HL-60 (cell line): ENCODE results near the gene BMP6.

Experiments used
- DNase-seq, 2 experiments: peaks; one replicate each; pipeline ENCODE4 v3.0.0-alpha.2; 2010 to 2020; ENCODE audit warnings: low read depth in 1 of 2, low spot score in 1 of 2
- H3K27ac ChIP-seq: fragments of 250-450 bp; sonication (Bioruptor Pico); replicated peaks from 2 replicates; pipeline ENCODE4 v1.5.1; 2020; ENCODE audit warnings: mild to moderate bottlenecking, moderate library complexity
- H3K27me3 ChIP-seq: fragments of 250-450 bp; sonication (Bioruptor Pico); 2 replicates; pipeline ENCODE4 v1.5.1; 2021; ENCODE audit warnings: mild to moderate bottlenecking, moderate library complexity; ENCODE audit not compliant: insufficient read depth, poor library complexity, severe bottlenecking
- H3K4me3 ChIP-seq: replicated peaks from 2 replicates; pipeline ENCODE4 v1.5.1; 2011; ENCODE audit warnings: mild to moderate bottlenecking, control low read depth, low read length; ENCODE audit not compliant: insufficient read depth
- CTCF ChIP-seq: IDR thresholded peaks from one replicate; pipeline ENCODE4 v1.5.1; 2011; ENCODE audit warnings: low read length, control low read depth, inconsistent platforms; ENCODE audit not compliant: insufficient read depth
- GABPA ChIP-seq: IDR thresholded peaks from 2 replicates; pipeline ENCODE4 v1.6.1; 2012; ENCODE audit warnings: low read depth
- POLR2AphosphoS5 ChIP-seq: IDR thresholded peaks from 2 replicates; pipeline ENCODE4 v1.6.1; 2012; ENCODE audit warnings: low read depth
- SPI1 ChIP-seq: IDR thresholded peaks from 2 replicates; pipeline ENCODE4 v1.6.1; 2012; ENCODE audit warnings: low read depth, mild to moderate bottlenecking, borderline replicate concordance
- TF ChIP-seq, protein P1 (sequence below): IDR thresholded peaks from 2 replicates; pipeline ENCODE4 v1.6.1; 2012; ENCODE audit warnings: low read depth; ENCODE audit not compliant: insufficient replicate concordance

The BMP6 gene

DNA sequence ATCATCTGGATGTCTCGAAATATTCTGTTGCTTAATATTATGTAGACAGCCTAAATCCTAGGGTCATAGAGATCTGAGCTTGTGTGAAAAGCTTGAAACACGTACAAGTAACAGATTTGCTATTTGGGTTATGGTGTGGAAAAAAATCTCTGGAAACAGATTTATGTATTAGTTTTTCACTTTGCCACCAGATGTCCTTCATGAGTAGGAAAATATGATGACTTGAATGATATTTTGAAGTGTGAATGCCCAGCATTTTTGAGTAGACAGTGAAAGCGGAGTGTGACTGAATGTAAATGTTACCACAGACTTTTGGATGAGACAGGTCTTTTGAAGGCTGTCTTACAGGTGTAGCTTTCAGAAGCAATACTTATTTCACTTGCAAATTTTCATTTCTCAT lies 4.2 kb upstream of the BMP6 start:
- DNase-seq, result no peak
- H3K27me3 ChIP-seq, result peaks cover 30% of the 10 kb centered on the region
- H3K27ac ChIP-seq, result no peak overlapping the region
- no peak overlapping the region for H3K4me3 ChIP-seq
- TF ChIP-seq, protein P1, sequence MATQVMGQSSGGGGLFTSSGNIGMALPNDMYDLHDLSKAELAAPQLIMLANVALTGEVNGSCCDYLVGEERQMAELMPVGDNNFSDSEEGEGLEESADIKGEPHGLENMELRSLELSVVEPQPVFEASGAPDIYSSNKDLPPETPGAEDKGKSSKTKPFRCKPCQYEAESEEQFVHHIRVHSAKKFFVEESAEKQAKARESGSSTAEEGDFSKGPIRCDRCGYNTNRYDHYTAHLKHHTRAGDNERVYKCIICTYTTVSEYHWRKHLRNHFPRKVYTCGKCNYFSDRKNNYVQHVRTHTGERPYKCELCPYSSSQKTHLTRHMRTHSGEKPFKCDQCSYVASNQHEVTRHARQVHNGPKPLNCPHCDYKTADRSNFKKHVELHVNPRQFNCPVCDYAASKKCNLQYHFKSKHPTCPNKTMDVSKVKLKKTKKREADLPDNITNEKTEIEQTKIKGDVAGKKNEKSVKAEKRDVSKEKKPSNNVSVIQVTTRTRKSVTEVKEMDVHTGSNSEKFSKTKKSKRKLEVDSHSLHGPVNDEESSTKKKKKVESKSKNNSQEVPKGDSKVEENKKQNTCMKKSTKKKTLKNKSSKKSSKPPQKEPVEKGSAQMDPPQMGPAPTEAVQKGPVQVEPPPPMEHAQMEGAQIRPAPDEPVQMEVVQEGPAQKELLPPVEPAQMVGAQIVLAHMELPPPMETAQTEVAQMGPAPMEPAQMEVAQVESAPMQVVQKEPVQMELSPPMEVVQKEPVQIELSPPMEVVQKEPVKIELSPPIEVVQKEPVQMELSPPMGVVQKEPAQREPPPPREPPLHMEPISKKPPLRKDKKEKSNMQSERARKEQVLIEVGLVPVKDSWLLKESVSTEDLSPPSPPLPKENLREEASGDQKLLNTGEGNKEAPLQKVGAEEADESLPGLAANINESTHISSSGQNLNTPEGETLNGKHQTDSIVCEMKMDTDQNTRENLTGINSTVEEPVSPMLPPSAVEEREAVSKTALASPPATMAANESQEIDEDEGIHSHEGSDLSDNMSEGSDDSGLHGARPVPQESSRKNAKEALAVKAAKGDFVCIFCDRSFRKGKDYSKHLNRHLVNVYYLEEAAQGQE, result no peak
- no peak for TF ChIP-seq POLR2AphosphoS5
- TF ChIP-seq CTCF, result no peak
- TF ChIP-seq GABPA, result no peak
- TF ChIP-seq SPI1, result no peak

DNA sequence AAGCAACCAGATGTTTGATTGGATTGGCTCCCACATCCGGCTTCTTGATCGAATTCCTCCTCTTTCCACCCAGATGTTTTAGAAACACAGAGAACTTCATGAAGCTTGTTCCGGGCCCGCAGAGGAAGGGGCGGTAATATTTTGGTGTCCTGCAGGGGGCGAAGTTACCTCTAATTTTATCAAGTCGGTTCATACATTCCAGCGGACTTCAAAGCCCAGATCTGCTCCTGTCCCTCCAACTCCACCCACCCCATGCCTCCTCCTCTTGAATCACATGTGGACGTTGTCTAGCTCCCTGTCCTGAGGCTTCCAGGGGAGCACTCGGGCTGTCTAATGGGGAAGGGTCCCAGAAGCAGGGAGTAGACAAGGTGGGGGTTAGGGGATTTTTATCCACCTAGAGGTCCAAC lies 2.9 kb upstream of the BMP6 start:
- H3K4me3 ChIP-seq, result no peak overlapping the region

DNA sequence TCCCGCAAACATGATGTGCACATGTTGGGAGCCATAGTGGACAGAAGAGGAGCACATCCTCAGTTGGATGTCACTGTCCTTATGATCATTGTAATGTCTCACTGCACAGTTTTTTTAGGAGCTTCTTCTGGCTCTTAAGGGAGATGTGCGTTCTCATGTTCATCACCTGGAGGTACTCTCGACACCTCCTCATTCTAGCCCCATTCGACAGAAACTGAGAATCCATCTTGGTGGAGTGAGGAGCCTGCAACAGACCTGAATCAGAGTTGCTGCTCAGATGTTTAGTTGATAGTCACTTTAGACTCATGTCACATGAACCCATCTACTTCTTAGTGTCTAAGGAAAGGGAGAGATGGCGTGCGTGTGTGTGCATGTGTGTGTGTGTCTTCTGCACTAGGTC lies 2.3 kb upstream of the BMP6 start:
- Histone ChIP-seq H3K4me3 (no peak overlapping the region), H3K27ac (no peak overlapping the region), H3K27me3 (peaks cover 43% of the 10 kb centered on the region)
- no peak for TF ChIP-seq POLR2AphosphoS5
- TF ChIP-seq CTCF, result no peak
- DNase-seq, result no peak

More for the DNA sequence above, 2.9 kb upstream of the BMP6 start:
- TF ChIP-seq CTCF (peak; percentile 57), POLR2AphosphoS5 (no peak), GABPA (no peak)
- no peak overlapping the region for H3K27ac ChIP-seq
- peaks cover 38% of the 10 kb centered on the region for H3K27me3 ChIP-seq
- DNase-seq, result peak in 1 of 2 experiments; percentile 71

- no peak for DNase-seq
- Histone ChIP-seq H3K4me3 (no peak overlapping the region), H3K27me3 (peaks cover 54% of the 10 kb centered on the region), H3K27ac (no peak overlapping the region)
- no peak for TF ChIP-seq POLR2AphosphoS5
- no peak for TF ChIP-seq CTCF
- TF ChIP-seq, protein P1, result no peak
- TF ChIP-seq SPI1, result no peak
- TF ChIP-seq GABPA, result no peak
Observed at GRCh38 chr6:7725412-7725811, 487 bp upstream of the BMP6 start.
